Measurements from ENCODE around the gene TUSC2. TPM values are rescaled to one million over a fixed set of nuclear protein-coding genes. Genes with fewer than 3 reads are reported as not detected.
"Not testable (repeated sequence)": the region's sequence is repeated elsewhere in the genome, so short reads cannot be mapped to it uniquely, and the experiment has no call there.

TUSC2 gene
- total RNA-seq, 2 donors from 2014 or later: 23.5 to 28.1 TPM

GRCh38 chr3:50316657-50317242 is 11.3 kb downstream of the TUSC2 start:
- peaks cover 11% of the 10 kb centered on the region for H3K4me1 ChIP-seq (ENCODE audit: control insufficient read depth, insufficient read depth, low read length)
- TF ChIP-seq CTCF (conservative IDR thresholded peaks at IDR 0.05): no peak
- H3K9ac ChIP-seq (ENCODE audit: extremely low read depth, low read length, poor library complexity, severe bottlenecking): no peak overlapping the region
- Mint-ChIP-seq H3K36me3 (ENCODE audit: low read depth) (peaks cover 59% of the 10 kb centered on the region), H3K4me3 (no peak overlapping the region), H3K4me1 (peaks cover 16% of the 10 kb centered on the region), H3K27me3 (ENCODE audit: insufficient read depth) (no peaks in the 10 kb centered on the region), H3K27ac (no peak overlapping the region), H3K9me3 (peaks cover 16% of the 10 kb centered on the region)
- DNase-seq: peak; percentile 84
- no peaks in the 10 kb centered on the region for H3K27me3 ChIP-seq (ENCODE audit: control insufficient read depth, insufficient read depth, low read length, poor library complexity, severe bottlenecking)
- peaks cover 31% of the 10 kb centered on the region for H3K36me3 ChIP-seq (ENCODE audit: control insufficient read depth, insufficient read depth, low read length)
- H3K9me3 ChIP-seq (ENCODE audit: control insufficient read depth, low read length): no peaks in the 10 kb centered on the region
- H3K27ac ChIP-seq (ENCODE audit: low read depth, low read length): no peak overlapping the region
- WGBS, 2 experiments (ENCODE audit: insufficient coverage in 1 of 2, insufficient read length in 1 of 2): 82 to 94% methylated on average over 3 to 9 of the region's 9 CpGs
- no peak overlapping the region for H3K4me3 ChIP-seq (ENCODE audit: low read length)

GRCh38 chr3:50314816-50315215 is 13.2 kb downstream of the TUSC2 start:
- H3K36me3 ChIP-seq (ENCODE audit: control insufficient read depth, insufficient read depth, low read length): peaks cover 28% of the 10 kb centered on the region
- Mint-ChIP-seq H3K27ac (no peak overlapping the region), H3K4me1 (peaks cover 9% of the 10 kb centered on the region), H3K36me3 (ENCODE audit: low read depth) (peaks cover 60% of the 10 kb centered on the region), H3K9me3 (peaks cover 25% of the 10 kb centered on the region), H3K4me3 (no peak overlapping the region), H3K27me3 (ENCODE audit: insufficient read depth) (no peaks in the 10 kb centered on the region)
- H3K4me3 ChIP-seq (ENCODE audit: low read length): no peak overlapping the region
- WGBS, 2 experiments (ENCODE audit: insufficient coverage in 1 of 2, insufficient read length in 1 of 2): 96% methylated on average over 4 of the region's 4 CpGs; no CpG with 5 or more reads in 1 of the 2 experiments
- no peak for DNase-seq
- no peaks in the 10 kb centered on the region for H3K27me3 ChIP-seq (ENCODE audit: control insufficient read depth, insufficient read depth, low read length, poor library complexity, severe bottlenecking)
- H3K9me3 ChIP-seq (ENCODE audit: control insufficient read depth, low read length): peaks cover 4% of the 10 kb centered on the region
- peaks cover 4% of the 10 kb centered on the region for H3K4me1 ChIP-seq (ENCODE audit: control insufficient read depth, insufficient read depth, low read length)
- no peak overlapping the region for H3K27ac ChIP-seq (ENCODE audit: low read depth, low read length)
- H3K9ac ChIP-seq (ENCODE audit: extremely low read depth, low read length, poor library complexity, severe bottlenecking): no peak overlapping the region
- no peak for TF ChIP-seq CTCF (conservative IDR thresholded peaks at IDR 0.05)

GRCh38 chr3:50314342-50314741 is 13.7 kb downstream of the TUSC2 start:
- peak overlapping the region; percentile 17 for H3K27ac Mint-ChIP-seq
- no peaks in the 10 kb centered on the region for H3K4me1 ChIP-seq (ENCODE audit: control insufficient read depth, insufficient read depth, low read length)
- H3K36me3 Mint-ChIP-seq (ENCODE audit: low read depth): peaks cover 59% of the 10 kb centered on the region
- peaks cover 23% of the 10 kb centered on the region for H3K36me3 ChIP-seq (ENCODE audit: control insufficient read depth, insufficient read depth, low read length)
- peaks cover 9% of the 10 kb centered on the region for H3K9me3 ChIP-seq (ENCODE audit: control insufficient read depth, low read length)
- peaks cover 5% of the 10 kb centered on the region for H3K4me1 Mint-ChIP-seq
- TF ChIP-seq CTCF (conservative IDR thresholded peaks at IDR 0.05): no peak
- peak overlapping the region; percentile 25 for H3K27ac ChIP-seq (ENCODE audit: low read depth, low read length)
- DNase-seq: no peak
- no peaks in the 10 kb centered on the region for H3K27me3 Mint-ChIP-seq (ENCODE audit: insufficient read depth)
- 93 to 100% methylated on average over 2 to 3 of the region's 3 CpGs for WGBS, 2 experiments (ENCODE audit: insufficient coverage in 1 of 2, insufficient read length in 1 of 2)
- no peak overlapping the region for H3K4me3 ChIP-seq (ENCODE audit: low read length)
- H3K9me3 Mint-ChIP-seq: peaks cover 29% of the 10 kb centered on the region
- H3K4me3 Mint-ChIP-seq: no peak overlapping the region
- H3K27me3 ChIP-seq (ENCODE audit: control insufficient read depth, insufficient read depth, low read length, poor library complexity, severe bottlenecking): no peaks in the 10 kb centered on the region
- H3K9ac ChIP-seq (ENCODE audit: extremely low read depth, low read length, poor library complexity, severe bottlenecking): no peak overlapping the region

GRCh38 chr3:50312041-50312440 is 16.0 kb downstream of the TUSC2 start:
- H3K4me3 Mint-ChIP-seq; H3K27me3 Mint-ChIP-seq (ENCODE audit: insufficient read depth); H3K9ac ChIP-seq (ENCODE audit: extremely low read depth, low read length, poor library complexity, severe bottlenecking); H3K27me3 ChIP-seq (ENCODE audit: control insufficient read depth, insufficient read depth, low read length, poor library complexity, severe bottlenecking); H3K4me1 ChIP-seq (ENCODE audit: control insufficient read depth, insufficient read depth, low read length); H3K27ac ChIP-seq (ENCODE audit: low read depth, low read length); H3K4me3 ChIP-seq (ENCODE audit: low read length); H3K36me3 ChIP-seq (ENCODE audit: control insufficient read depth, insufficient read depth, low read length); H3K27ac Mint-ChIP-seq; H3K4me1 Mint-ChIP-seq; DNase-seq: not testable (repeated sequence)
- Mint-ChIP-seq H3K36me3 (ENCODE audit: low read depth) (peaks cover 40% of the 10 kb centered on the region), H3K9me3 (peaks cover 51% of the 10 kb centered on the region)
- H3K9me3 ChIP-seq (ENCODE audit: control insufficient read depth, low read length): peaks cover 20% of the 10 kb centered on the region
- WGBS, 2 experiments (ENCODE audit: insufficient coverage in 1 of 2, insufficient read length in 1 of 2): 95 to 100% methylated on average over 3 to 18 of the region's 32 CpGs

Data from endodermal cell (in vitro differentiated cells).